ENCODE measurements around the gene SETD1B.
A peak's percentile ranks its signal among the peaks of the same experiment; 100 is the strongest.
"Not testable (repeated sequence)": the region's sequence is repeated elsewhere in the genome, so short reads cannot be mapped to it uniquely, and the experiment has no call there.

The SETD1B gene

DNA sequence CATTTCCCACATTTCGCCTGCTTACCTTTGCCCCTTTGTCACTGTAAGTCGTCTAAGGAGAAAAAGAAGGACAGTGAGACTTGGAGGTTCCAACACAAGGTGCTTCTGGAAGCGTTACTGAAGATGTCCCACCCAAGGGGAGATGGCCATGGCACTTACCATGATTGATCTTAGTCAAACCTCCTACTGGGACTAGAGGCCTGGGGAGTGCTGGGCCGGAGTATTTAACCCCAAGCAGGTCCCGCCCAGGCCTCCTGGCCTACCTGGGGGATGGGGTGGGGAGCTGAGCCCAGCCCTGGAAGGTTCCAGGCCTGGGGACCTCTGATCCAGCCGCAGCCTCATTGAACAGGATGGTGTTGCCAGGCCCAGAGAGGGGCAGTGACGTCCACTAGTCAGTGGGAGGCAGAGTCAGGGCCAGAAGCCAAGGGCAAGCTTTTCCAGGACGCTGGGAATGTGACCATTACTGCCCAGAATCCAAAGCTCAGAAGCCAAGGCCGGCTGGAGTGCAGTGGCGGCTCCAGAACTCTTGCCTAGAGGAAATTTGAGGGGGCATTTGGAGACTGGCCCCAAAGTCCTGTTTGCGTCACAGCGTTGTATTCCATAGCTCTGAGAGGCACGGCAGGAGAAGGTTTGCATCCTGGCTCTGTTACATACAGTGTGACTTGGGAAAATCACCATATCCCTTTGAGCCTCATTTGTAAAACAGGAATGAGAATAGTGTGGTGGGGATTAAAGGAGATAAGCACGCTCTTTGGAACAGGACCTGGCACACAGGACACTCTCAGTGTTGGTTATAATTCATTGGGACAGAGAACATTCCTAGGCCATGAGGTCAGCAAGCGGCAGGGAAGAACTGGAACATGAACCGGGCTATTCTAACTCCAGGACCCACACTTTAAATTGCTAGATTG, 55.1 kb downstream of the SETD1B start, which contains the start of gene HPD:
Gene HPD (minus strand): TSS at position 198 of the 911 bp plus-strand sequence. CDS start 36 bp downstream, at position 162.
- Histone ChIP-seq H3K27me3 (ENCODE audit: insufficient read depth, low read length, poor library complexity) (no peaks in the 10 kb centered on the region), H4K20me1 (ENCODE audit: insufficient read depth, low read length) (no peaks in the 10 kb centered on the region), H3K9ac (ENCODE audit: low read depth, low read length) (no peak within 1 kb of the TSS), H3K4me2 (ENCODE audit: insufficient read depth, low read length) (no peak within 1 kb of the TSS), H3K4me3 (ENCODE audit: low read depth in 1 of 2, low read length in 2 of 2) (no peak within 1 kb of the TSS), H2AFZ (ENCODE audit: low read depth, low read length) (no peak within 1 kb of the TSS), H3K27ac (ENCODE audit: low read length) (no peak within 1 kb of the TSS), H3K4me1 (ENCODE audit: insufficient read depth, low read length) (no peaks in the 10 kb centered on the region), H3K9me3 (ENCODE audit: insufficient read depth, low read length, severe bottlenecking) (no peaks in the 10 kb centered on the region), H3K79me2 (ENCODE audit: insufficient read depth, low read length) (no peaks in the 10 kb centered on the region), H3K36me3 (ENCODE audit: insufficient read depth, low read length) (no peaks in the 10 kb centered on the region)
- ATAC-seq (ENCODE audit: insufficient read depth, low read depth) (no peak), DNase-seq (no peak)
- TF ChIP-seq EZH2 (IDR thresholded peaks at IDR 0.05; ENCODE audit: borderline replicate concordance, low read depth, low read length, severe bottlenecking), result no peak
- TF ChIP-seq, protein P1, sequence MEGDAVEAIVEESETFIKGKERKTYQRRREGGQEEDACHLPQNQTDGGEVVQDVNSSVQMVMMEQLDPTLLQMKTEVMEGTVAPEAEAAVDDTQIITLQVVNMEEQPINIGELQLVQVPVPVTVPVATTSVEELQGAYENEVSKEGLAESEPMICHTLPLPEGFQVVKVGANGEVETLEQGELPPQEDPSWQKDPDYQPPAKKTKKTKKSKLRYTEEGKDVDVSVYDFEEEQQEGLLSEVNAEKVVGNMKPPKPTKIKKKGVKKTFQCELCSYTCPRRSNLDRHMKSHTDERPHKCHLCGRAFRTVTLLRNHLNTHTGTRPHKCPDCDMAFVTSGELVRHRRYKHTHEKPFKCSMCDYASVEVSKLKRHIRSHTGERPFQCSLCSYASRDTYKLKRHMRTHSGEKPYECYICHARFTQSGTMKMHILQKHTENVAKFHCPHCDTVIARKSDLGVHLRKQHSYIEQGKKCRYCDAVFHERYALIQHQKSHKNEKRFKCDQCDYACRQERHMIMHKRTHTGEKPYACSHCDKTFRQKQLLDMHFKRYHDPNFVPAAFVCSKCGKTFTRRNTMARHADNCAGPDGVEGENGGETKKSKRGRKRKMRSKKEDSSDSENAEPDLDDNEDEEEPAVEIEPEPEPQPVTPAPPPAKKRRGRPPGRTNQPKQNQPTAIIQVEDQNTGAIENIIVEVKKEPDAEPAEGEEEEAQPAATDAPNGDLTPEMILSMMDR (IDR thresholded peaks at IDR 0.05; ENCODE audit: borderline replicate concordance, extremely low read depth, low read length, poor library complexity, severe bottlenecking), result no peak

DNA sequence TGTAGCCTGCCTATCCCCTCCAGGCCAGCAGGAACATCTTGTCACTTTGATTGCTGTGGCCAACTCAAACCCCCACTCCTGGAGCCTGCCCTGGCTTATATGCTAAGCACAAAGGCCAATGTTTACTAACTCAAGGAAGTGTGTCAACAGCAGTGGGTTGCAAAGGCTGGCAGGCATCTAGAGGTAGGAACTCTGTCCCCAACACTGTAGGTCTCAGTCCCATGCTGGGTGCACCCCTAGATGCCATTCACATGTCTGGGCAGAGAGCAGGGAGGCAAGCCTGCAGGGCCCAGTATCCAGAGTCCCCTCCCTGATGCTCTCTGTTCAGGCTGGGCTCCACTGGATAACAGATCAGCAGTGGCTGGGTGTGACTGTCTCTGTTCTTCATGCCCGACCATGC, 56.4 kb downstream of the SETD1B start:
- no peak overlapping the region for H2AFZ ChIP-seq (ENCODE audit: low read depth, low read length)
- TF ChIP-seq EZH2 (IDR thresholded peaks at IDR 0.05; ENCODE audit: borderline replicate concordance, low read depth, low read length, severe bottlenecking), result no peak
- TF ChIP-seq, protein P1 (IDR thresholded peaks at IDR 0.05; ENCODE audit: borderline replicate concordance, extremely low read depth, low read length, poor library complexity, severe bottlenecking), result no peak
- no peak for DNase-seq

DNA sequence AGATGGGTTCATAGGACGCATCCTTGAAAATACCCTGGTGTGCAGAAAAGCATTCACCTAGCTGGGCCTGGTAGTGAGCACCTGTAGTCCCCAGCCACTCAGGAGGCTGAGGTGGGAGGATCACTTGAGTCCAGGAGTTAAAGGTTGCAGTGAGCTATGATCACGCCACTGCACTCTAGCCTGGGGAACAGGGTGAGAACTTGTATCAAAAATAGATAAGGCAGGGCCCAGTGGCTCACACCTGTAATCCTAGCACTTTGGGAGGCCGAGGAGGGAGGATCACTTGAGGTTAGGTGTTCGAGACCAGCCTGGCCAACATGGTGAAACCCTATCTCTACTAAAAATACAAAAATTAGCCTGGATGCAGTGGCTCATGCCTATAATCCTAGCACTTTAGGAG, 56.9 kb downstream of the SETD1B start:
- H3K79me2 ChIP-seq (ENCODE audit: insufficient read depth, low read length); ATAC-seq (ENCODE audit: insufficient read depth, low read depth); H4K20me1 ChIP-seq (ENCODE audit: insufficient read depth, low read length); H3K4me1 ChIP-seq (ENCODE audit: insufficient read depth, low read length); H3K36me3 ChIP-seq (ENCODE audit: insufficient read depth, low read length); H3K27ac ChIP-seq (ENCODE audit: low read length); H3K4me2 ChIP-seq (ENCODE audit: insufficient read depth, low read length); H3K9ac ChIP-seq (ENCODE audit: low read depth, low read length); H3K9me3 ChIP-seq (ENCODE audit: insufficient read depth, low read length, severe bottlenecking); H2AFZ ChIP-seq (ENCODE audit: low read depth, low read length); H3K4me3 ChIP-seq (ENCODE audit: low read depth in 1 of 2, low read length in 2 of 2); DNase-seq; H3K27me3 ChIP-seq (ENCODE audit: insufficient read depth, low read length, poor library complexity): not testable (repeated sequence)

More for the DNA sequence above, 56.4 kb downstream of the SETD1B start:
- Histone ChIP-seq H3K4me3 (ENCODE audit: low read depth in 1 of 2, low read length in 2 of 2) (no peak overlapping the region), H3K4me2 (ENCODE audit: insufficient read depth, low read length) (no peak overlapping the region), H4K20me1 (ENCODE audit: insufficient read depth, low read length) (no peaks in the 10 kb centered on the region), H3K79me2 (ENCODE audit: insufficient read depth, low read length) (no peaks in the 10 kb centered on the region), H3K27me3 (ENCODE audit: insufficient read depth, low read length, poor library complexity) (no peaks in the 10 kb centered on the region), H3K27ac (ENCODE audit: low read length) (no peak overlapping the region), H3K9ac (ENCODE audit: low read depth, low read length) (no peak overlapping the region), H3K36me3 (ENCODE audit: insufficient read depth, low read length) (no peaks in the 10 kb centered on the region), H3K4me1 (ENCODE audit: insufficient read depth, low read length) (no peaks in the 10 kb centered on the region), H3K9me3 (ENCODE audit: insufficient read depth, low read length, severe bottlenecking) (no peaks in the 10 kb centered on the region)
- ATAC-seq (ENCODE audit: insufficient read depth, low read depth), result peak; percentile 27; the same call in 1 of the 3 replicates

DNA sequence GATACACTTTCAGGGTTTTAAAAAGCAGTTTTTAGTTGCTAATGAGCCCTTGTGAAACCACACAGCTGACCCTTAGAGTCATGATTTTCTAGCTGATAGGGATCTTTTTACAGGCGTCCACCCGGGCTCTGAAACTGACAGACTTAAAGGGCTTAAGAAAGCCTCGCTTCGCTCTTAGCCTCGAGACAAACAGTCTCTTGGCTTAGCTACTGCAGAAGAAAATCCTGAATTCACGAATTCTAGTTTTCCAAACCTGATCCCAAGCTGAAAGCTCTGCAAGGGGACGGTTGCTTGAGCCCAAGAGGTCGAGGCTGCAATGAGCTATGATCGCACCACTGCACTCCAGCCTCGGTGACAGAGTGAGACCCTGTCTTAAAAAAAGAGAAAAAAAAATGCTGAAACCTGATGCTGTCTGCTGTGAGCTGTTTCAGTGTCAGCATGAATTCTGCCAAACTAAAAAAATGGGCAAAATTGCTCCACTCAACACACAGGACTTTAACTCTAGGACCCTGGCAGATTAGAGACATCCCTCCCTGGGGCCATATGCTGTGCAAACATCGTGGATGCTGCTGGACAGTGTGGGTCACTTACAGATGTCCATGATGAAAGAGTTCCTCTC, 57.9 kb downstream of the SETD1B start:
- no peak overlapping the region for H3K4me2 ChIP-seq (ENCODE audit: insufficient read depth, low read length)
- H4K20me1 ChIP-seq (ENCODE audit: insufficient read depth, low read length), result no peaks in the 10 kb centered on the region
- no peaks in the 10 kb centered on the region for H3K9me3 ChIP-seq (ENCODE audit: insufficient read depth, low read length, severe bottlenecking)
- H3K79me2 ChIP-seq (ENCODE audit: insufficient read depth, low read length), result no peaks in the 10 kb centered on the region
- no peak for ATAC-seq (ENCODE audit: insufficient read depth, low read depth)
- H3K27ac ChIP-seq (ENCODE audit: low read length), result no peak overlapping the region
- no peak for DNase-seq
- TF ChIP-seq EZH2 (IDR thresholded peaks at IDR 0.05; ENCODE audit: borderline replicate concordance, low read depth, low read length, severe bottlenecking), result no peak
- TF ChIP-seq, protein P1 (IDR thresholded peaks at IDR 0.05; ENCODE audit: borderline replicate concordance, extremely low read depth, low read length, poor library complexity, severe bottlenecking), result no peak
- no peak overlapping the region for H2AFZ ChIP-seq (ENCODE audit: low read depth, low read length)
- H3K9ac ChIP-seq (ENCODE audit: low read depth, low read length), result no peak overlapping the region
- no peaks in the 10 kb centered on the region for H3K27me3 ChIP-seq (ENCODE audit: insufficient read depth, low read length, poor library complexity)
- H3K4me3 ChIP-seq (ENCODE audit: low read depth in 1 of 2, low read length in 2 of 2), result no peak overlapping the region
- no peaks in the 10 kb centered on the region for H3K36me3 ChIP-seq (ENCODE audit: insufficient read depth, low read length)
- no peaks in the 10 kb centered on the region for H3K4me1 ChIP-seq (ENCODE audit: insufficient read depth, low read length)

Data from DND-41 (cell line).